ENCODE results near the gene GRID2.

GRID2 gene

DNA sequence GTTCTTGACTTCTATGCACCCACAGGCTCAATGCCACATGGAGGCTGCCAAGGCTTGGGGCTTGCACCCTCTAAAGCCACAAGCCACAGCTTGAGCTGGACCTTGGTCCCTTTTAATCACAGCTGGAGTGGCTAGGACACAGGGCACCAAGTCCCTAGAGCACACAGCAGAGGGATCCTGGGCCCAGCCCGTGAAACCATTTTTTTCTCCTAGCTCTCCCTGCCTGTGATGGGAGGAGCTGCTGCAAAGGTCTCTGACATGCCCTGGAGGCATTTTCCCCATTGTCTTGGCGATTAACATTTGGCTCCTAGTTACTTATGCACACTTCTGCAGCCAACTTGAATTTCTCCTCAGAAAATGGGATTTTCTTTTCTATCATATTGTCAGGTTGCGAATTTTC lies 410.9 kb downstream of the GRID2 start:
- DNase-seq (ENCODE audit: low read depth, low spot score): no peak

GRCh38 chr4:92733231-92733630 lies 429.5 kb downstream of the GRID2 start:
- DNase-seq (ENCODE audit: low read depth, low spot score): no peak

DNA sequence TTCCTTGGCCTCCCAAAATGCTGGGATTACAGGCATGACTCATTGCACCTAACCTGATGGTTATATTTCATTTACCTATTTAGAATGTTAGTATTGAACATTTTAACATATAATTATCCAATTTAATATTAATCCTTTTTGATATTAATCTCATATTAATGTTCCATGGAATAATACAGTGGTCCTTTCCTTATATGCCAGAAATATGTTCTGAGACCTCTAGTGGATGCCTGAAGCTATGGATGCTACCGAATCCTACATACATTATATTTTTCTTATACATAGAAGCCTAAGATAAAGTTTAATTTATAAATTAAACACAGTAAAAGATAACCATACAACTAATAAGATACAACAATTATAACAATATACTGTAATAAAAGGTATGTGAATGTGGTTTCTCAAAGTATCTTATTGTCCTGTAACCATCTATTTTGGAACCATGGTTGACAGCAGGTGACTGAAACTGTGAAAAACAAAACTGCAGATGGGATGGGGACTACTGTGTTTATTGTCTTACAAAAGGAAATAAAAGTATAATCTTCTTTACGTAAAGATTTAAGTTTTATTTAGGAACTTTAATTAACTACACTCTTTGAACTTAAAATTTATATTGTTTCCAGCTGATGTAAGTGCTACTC lies 431.4 kb downstream of the GRID2 start:
- DNase-seq (ENCODE audit: low read depth, low spot score): no peak

DNA sequence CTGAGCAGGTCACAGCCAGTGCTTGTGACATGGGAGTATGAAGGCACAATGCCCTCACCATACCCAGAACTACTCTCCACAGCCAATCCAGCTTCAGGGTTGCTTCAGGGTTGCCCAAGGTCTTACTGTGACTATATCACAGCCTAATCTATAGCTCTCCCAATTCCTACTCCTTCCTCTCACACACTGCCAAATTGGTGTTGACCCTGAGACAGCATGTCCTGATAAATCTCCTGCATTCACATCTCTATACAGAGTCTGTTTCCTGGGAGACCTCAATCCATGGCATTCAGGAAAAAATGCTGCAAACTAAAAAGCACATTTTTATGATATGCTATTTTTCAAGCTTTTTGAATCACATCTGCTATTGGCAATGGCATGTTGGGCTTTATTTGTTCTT lies 456.7 kb downstream of the GRID2 start:
- DNase-seq (ENCODE audit: low read depth, low spot score): no peak

DNA sequence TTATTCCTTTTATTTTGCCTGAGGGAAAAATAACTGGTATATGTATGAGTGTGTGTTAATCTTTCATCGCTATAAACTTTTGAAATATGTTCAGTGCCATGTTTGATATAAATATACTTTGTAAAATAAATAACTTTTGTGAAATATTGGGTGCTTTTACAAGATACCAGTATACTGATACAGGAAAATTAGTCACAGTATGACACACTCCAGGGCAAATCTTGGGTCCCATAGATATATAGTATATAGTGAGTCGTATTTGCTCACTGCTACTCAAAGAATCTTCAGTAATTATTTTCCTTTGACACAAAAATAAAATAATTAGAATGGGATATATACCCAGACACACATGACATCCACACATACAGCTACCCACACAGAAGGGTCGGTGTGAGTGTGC lies 472.3 kb downstream of the GRID2 start:
- no peak for DNase-seq (ENCODE audit: low read depth, low spot score)

GRCh38 chr4:92789741-92790140 lies 486.0 kb downstream of the GRID2 start:
- DNase-seq (ENCODE audit: low read depth, low spot score): no peak

DNA sequence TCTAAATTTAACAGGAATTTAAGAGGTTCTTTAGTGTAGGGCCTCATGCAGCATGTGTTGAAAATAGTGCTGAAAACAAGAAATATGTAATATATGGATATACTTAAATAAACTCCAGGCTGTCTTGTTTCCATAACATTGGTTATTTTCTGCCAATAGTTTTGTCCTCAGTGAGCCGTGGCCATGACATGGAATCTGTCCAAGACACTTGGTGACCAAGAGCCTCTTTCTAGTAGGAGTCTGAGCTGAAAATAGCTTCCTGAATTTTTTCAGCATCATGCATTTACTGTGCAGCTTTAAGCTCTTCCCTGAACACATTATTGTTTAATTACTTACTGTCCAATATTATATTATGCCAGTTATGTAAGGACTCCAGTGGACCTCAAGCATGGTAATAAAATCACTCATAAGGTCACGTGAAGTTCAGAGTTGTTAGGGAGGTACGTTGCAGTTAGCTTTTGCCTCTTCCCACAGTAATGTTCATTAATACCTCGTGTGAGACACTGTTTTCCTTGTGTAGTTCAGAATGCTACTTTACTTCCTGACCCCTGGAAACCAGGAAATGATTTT lies 488.2 kb downstream of the GRID2 start:
- no peak for DNase-seq (ENCODE audit: low read depth, low spot score)

DNA sequence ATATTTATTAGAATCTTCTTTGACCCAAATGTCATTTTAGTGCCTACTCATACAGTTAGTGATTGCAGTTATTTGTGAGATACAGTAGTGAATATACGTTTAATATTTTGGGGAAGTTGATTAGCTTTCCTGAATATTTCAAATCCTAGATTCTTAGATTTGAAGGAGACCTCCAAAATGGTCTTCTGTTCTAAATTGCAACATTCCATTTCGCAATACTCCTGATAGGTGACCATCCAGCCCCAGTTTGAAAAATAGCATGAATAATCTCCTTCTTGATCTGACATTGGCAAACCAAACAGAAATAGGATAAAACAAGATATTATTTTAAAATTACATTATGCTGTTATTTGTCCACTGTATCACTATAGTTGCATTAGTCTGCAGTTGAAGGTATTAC lies 505.6 kb downstream of the GRID2 start:
- no peak for DNase-seq (ENCODE audit: low read depth, low spot score)

DNA sequence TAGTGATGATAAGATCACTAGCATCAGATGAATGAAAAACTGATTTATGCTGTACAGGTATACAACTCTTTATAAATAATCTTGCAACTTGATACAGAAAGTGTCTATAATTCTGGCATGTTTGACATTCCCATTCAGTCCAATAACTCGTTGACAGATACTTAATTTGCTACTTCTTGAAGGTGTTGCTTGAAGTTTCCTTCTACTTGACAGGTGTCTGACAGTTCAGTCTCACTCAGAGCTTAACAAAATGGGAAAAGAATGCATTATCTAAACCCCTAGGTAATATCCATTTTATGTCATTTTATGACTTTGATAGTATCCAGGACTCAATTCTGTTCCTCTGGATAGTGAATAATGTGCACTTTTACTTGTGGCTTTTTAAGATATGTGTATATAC lies 508.9 kb downstream of the GRID2 start:
- no peak for DNase-seq (ENCODE audit: low read depth, low spot score)

DNA sequence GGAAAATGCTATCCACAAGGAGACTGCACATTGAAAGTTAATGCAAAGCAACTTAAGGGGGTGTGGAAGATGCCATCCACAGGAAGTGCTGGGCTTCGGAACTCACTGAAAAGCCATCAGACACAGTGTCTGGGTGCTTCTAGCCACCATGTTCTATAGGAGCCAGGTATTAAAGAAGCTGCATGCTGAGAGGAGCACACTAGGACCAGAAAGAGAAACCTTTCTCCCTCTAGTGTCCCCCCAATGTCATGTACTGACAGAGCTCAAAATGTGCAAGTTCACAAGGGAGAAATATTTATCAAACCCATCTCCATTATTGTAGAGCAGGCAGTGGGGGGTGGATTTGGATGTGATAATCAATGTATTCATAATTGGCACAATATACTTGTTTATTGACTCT lies 510.9 kb downstream of the GRID2 start:
- no peak for DNase-seq (ENCODE audit: low read depth, low spot score)

DNA sequence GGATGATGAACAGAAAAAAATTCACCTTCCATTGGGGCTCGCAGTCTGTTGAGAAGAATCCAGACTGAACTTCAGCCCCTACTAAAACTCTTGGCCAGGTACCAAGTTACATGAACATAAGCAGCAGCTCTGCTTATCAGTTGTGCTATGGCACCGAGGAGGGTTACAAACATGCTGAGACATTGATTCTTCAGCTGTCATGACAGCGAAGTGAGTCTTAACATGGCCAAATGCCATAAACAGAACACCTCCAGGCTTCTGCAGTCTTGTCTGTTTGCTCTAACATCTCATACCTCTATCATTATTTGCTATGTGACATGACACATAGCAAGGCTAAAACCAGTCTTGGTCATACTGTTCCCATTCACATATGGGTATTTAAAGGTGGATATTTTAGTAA lies 521.5 kb downstream of the GRID2 start:
- DNase-seq (ENCODE audit: low read depth, low spot score): no peak

DNA sequence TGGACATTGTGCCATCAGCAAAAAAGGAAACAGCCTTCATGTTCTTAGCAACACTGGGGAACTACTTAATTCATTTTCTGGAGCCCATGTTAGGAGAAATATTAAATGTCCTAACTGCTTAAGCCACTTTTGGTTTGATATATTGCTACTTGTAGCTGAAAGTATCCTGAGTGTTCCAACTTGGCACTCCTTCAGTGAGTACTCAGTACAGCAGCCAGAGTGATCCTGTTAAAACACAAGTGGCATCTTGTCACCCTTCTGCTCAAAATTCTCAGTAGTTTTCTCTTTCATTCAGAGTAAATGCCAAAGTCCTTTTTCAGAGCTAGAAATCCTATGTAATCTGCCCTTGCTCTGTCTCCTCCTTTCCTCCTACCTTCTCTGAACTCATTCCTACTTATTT lies 522.0 kb downstream of the GRID2 start:
- no peak for DNase-seq (ENCODE audit: low read depth, low spot score)

- no peak for DNase-seq (ENCODE audit: low read depth, low spot score)
Observed at GRCh38 chr4:92830771-92831170, 527.0 kb downstream of the GRID2 start.

- DNase-seq (ENCODE audit: low read depth, low spot score): no peak
Observed at GRCh38 chr4:92840880-92841279, 537.1 kb downstream of the GRID2 start.

DNA sequence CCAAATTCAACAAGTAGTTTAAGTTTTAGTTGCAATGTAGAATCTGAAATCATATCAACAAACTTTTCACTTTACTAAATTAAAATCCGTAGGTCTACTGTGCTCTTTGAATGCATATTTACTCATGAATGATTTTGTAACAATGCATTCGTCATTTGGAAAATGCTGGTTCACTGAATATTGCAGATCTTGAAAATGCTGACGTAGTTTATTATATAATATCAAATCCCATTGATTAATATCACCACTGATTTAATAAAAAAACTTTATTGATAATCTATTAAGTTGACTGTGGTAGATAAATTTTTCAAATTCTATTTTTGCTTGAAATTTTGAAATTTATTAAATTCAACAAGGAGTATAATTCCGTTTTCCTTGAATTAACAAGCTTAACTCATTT lies 540.0 kb downstream of the GRID2 start:
- DNase-seq (ENCODE audit: low read depth, low spot score): no peak

DNA sequence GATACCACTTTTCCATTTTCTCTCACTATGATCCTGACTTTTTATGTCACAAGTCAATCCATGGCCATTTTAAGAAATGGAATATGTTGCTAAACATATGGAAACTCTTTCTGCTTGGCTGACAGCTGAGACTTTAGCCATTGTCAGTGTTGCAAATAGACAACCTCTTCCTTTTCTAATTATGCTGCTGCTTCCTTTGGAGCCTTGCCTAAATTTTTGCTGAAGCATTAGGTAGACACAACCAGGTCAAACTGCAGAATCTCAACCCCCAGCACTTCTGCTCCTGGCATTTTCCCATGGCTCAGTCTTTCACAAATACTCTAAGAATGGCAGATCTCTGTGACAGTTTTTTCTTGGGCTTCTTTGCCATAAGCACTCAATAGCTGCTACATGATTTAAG lies 543.3 kb downstream of the GRID2 start:
- DNase-seq (ENCODE audit: low read depth, low spot score): no peak

DNA sequence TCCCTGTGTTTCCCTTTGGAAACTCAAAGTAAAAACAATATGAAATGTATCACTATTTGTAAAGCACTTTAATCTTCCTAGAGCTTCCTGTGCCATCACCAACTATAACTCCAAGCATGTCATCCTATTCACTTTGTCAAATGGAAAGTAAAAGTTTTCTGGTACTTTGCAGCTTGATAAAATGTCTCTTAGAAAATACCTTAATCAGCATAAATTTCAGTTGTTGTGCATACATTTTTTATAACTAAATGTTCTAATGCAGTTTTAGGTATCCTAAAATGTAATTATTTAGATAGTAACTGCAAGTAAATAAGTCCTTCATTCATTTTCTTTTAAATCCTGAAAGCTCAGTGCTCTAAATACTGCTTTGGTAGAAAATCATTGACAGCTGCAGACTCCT lies 558.7 kb downstream of the GRID2 start:
- no peak for DNase-seq (ENCODE audit: low read depth, low spot score)

- DNase-seq (ENCODE audit: low read depth, low spot score): no peak
Observed at GRCh38 chr4:92864096-92864495, 560.3 kb downstream of the GRID2 start.

DNA sequence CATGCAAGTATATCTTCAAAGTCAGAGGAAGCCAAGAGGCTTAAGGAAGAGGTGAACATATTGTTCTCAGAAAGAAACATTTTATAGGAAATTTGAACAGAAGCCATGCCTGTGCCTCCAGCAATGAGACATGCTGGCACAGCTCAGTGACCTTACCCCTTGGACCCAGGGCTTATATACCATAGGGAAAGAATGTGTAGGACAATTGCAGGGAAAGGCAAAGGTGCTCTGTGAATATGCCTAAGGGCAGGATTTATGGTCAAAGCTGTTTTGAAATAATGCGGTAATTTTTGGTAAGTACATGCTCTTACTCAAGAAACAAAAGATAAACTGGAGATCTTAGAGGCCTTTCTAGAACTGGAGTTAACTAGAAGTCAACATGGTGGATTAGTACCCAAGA lies 568.8 kb downstream of the GRID2 start:
- DNase-seq (ENCODE audit: low read depth, low spot score): no peak

DNA sequence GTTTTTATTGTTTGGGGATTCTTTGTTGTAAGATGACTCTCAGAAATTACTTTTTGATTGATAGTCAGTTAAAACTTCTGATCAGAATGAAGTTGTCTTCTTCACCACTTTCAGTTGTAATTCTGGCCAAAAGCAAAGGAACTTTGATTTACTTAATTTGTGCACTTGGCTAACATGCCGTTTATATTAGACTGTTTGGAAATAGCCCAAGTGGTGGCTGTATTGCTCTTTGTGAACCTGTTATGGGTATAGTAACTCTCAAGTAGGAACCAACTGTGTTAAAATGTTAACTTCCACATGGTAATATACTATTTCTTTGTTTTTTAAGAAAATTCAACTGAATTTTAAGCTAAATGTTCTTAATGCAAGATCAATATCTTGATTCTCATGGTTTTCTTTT lies 581.9 kb downstream of the GRID2 start:
- no peak for DNase-seq (ENCODE audit: low read depth, low spot score)

GRCh38 chr4:92952426-92952825 lies 648.7 kb downstream of the GRID2 start:
- no peak for DNase-seq (ENCODE audit: low read depth, low spot score)

DNA sequence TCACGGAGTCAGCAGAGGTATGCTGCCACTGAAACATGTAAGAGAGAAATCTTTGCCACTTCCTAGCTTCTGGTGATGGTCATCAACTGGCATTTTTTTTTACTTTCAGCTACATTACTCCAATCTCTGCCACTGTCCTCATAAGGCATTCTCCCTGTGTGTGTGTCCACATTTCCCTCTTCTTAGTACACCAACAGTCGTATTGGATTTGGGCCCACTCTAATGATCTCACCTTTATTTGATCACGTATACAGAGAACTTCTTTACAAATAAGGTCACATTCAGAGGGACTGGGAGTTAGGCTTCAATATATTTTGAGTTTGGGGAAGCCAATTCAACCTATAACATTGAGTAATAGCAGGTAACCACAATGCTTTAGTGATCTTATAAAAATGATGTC lies 649.1 kb downstream of the GRID2 start:
- DNase-seq (ENCODE audit: low read depth, low spot score): no peak

DNA sequence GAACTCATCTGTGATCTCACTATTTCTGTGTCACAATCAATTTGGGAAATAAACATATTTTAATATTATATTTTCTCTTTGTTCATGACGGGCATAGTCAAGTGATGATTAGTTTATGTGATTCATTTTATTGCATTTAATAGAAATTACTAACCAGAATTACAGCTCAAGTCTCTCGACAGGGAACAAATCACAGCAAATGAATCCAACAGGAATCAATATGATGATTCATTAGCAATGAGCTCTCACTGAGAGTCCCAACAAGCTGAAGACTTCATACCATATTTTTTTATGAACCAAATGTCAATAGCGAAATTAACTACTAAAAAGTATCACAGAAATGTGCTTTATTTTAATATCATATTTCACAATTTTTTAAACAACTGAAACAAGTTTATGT lies 649.7 kb downstream of the GRID2 start:
- no peak for DNase-seq (ENCODE audit: low read depth, low spot score)

DNA sequence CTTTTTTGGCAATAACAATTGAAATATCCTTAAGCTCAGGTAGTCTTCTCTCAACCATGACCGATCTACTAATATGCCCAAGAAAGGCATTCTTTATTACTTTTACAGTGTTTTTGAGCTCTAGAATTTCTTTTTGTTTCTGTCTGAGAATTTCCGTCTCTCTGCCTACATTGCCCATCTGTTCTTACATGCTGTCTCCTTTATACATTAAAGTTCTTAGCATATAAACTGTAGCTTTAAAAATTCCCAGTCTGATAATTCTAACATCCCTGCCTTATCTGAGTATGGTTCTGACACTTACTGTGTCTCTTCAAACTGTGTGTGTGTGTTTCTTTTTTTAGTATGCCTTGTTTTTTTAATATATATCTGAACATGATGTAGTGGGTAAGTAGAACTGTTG lies 658.1 kb downstream of the GRID2 start:
- DNase-seq (ENCODE audit: low read depth, low spot score): no peak

All from activated CD4-positive, CD25-positive, alpha-beta regulatory T cell treated with anti-CD3 and anti-CD28 coated beads, Interleukin-2, amount 50 U/mL, for 16 hours (primary cell).